Body of pancreas (tissue), 4 donors: ENCODE measurements around the gene RPL6. TPM values are rescaled to one million over a fixed set of nuclear protein-coding genes. Genes with fewer than 3 reads are reported as not detected.

Experiments
- ATAC-seq: fragments of 150-250 bp; one replicate; pipeline ENCODE4 v1.9.1; 2016
- DNase-seq, 4 donors: peaks; one replicate each; pipeline ENCODE4 v3.0.0-alpha.2; 2019
- H3K27ac ChIP-seq, 4 donors: fragments of 200-600 bp; sonication (generic); 1 replicate in 3 of 4; 2 replicates in 1 of 4; pipeline versions ENCODE4 v1.5.1 to v1.6.1; 2016 to 2019; ENCODE audit warnings: mild to moderate bottlenecking in 1 of 4, mixed read lengths in 1 of 4, moderate library complexity in 1 of 4
- H3K27me3 ChIP-seq, 2 donors: fragments of 200-600 bp; sonication (generic); one replicate each; pipeline ENCODE4 v1.6.0; 2016; ENCODE audit warnings: mild to moderate bottlenecking in 1 of 2
- H3K36me3 ChIP-seq, 2 donors: fragments of 200-600 bp; sonication (generic); replicated peaks in 1 of 2; 2 replicates each; pipeline ENCODE4 v1.5.1; 2016; ENCODE audit warnings: low read depth in 2 of 2; ENCODE audit not compliant: insufficient read depth in 1 of 2
- H3K4me1 ChIP-seq: fragments of 200-600 bp; sonication (generic); one replicate; pipeline ENCODE4 v1.6.0; 2016
- H3K4me3 ChIP-seq, 2 donors: fragments of 200-600 bp; sonication (generic); 1 replicate in 1 of 2; 2 replicates in 1 of 2; pipeline ENCODE4 v1.5.1; 2016 to 2019
- H3K9me3 ChIP-seq, 3 donors: fragments of 200-600 bp; sonication (generic); 1 replicate in 2 of 3; 2 replicates in 1 of 3; pipeline ENCODE4 v1.5.1; 2016
- POLR2A ChIP-seq, 3 donors: fragments of 450-650 bp; IDR thresholded peaks; one replicate each; pipeline ENCODE4 v1.6.1; 2016; ENCODE audit warnings: antibody characterized with exemption in 3 of 3, mild to moderate bottlenecking in 2 of 3
- WGBS, 2 donors: methylation state at CpG; one replicate each; pipeline ENCODE4 v1.1.5; 2017; 5-methylcytosine and 5-hydroxymethylcytosine counted together
- intact Hi-C: fragments of 100-400 bp; cut with DNase I; formaldehyde crosslinking; loops from one replicate; pipeline ENCODE4 v1.15.1; 2023
- total RNA-seq, 2 donors: library from RNA; depleted of rRNA; stranded (reverse); fragments of >200 nt; gene quantifications; one replicate each; pipeline ENCODE4 v1.1.0, GENCODE V29; 2016
- TF ChIP-seq, protein P1 (sequence below), 7 experiments: fragments of 450-650 bp in 4 of 7; fragments of 200-600 bp in 3 of 7; sonication (generic) in 3 of 7; IDR thresholded peaks; one replicate each; pipeline ENCODE4 v1.5.1; 2016 to 2019; ENCODE audit warnings: antibody characterized with exemption in 7 of 7

The RPL6 gene
- total RNA-seq, 2 donors from 2014 or later = 864 to 931 TPM

DNA sequence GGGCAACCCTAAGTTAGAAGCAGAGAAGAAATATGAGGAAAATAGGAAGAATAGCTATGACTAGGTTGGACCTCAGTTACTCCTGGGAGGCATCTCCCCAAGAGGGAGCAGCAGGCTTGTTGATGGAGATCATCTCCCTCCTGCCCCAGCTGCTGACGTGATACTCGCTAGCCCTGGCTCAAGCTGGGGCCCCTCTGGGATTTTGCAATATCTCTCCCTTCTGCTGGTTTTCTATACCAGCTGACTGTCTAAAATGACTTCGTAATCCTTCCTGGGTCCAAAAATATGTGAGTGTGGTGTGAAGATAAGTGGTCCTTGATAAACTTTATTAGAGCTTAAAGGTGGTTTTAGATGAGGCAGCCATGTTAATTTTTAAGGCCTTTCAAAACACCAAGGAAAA lies 22.7 kb downstream of the RPL6 start:
- ATAC-seq (no peak), DNase-seq (peak in 1 of 4 donors; percentile 16)
- no peaks in the 10 kb centered on the region for H3K9me3 ChIP-seq
- TF ChIP-seq, protein P1, sequence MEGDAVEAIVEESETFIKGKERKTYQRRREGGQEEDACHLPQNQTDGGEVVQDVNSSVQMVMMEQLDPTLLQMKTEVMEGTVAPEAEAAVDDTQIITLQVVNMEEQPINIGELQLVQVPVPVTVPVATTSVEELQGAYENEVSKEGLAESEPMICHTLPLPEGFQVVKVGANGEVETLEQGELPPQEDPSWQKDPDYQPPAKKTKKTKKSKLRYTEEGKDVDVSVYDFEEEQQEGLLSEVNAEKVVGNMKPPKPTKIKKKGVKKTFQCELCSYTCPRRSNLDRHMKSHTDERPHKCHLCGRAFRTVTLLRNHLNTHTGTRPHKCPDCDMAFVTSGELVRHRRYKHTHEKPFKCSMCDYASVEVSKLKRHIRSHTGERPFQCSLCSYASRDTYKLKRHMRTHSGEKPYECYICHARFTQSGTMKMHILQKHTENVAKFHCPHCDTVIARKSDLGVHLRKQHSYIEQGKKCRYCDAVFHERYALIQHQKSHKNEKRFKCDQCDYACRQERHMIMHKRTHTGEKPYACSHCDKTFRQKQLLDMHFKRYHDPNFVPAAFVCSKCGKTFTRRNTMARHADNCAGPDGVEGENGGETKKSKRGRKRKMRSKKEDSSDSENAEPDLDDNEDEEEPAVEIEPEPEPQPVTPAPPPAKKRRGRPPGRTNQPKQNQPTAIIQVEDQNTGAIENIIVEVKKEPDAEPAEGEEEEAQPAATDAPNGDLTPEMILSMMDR (IDR thresholded peaks at IDR 0.05) = no peak
- no peak for TF ChIP-seq POLR2A (IDR thresholded peaks at IDR 0.05)
- H3K36me3 ChIP-seq = no peaks in the 10 kb centered on the region
- intact Hi-C loops = loop anchor here (10.0 kb wide), 1 partner anchor 192 kb away; no protein-coding TSS in a partner anchor
- peaks cover 10% of the 10 kb centered on the region for H3K4me1 ChIP-seq
- no peak overlapping the region for H3K27ac ChIP-seq
- no peak overlapping the region for H3K4me3 ChIP-seq
- H3K27me3 ChIP-seq = no peaks in the 10 kb centered on the region
- 58 to 62% methylated on average over 3 of the region's 3 CpGs for WGBS, 2 donors

DNA sequence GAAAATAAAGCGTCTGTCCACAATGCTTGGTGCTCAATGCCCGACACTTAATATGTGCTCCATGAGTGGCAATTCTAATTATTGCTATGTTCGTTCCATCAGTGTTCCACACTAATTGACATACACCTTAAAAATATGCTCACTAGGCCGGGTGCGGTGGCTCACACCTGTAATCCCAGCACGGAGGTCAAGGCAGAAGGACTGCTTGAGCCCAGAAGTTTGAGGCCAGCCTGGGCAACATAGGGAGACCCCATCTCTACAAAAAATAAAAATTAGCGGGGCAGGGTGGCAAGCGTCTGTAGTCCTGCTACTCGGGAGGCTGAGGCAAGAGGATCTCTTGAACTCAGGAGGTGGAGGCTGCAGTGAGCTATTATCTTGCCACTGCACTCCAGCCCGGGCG lies 26.5 kb downstream of the RPL6 start:
- Histone ChIP-seq H3K4me3 (peak overlapping the region in 1 of 2 donors; percentile 88), H3K4me1 (peaks cover 24% of the 10 kb centered on the region), H3K27ac (peak overlapping the region; percentile 72 to 88 (median 83)), H3K27me3 (no peaks in the 10 kb centered on the region), H3K9me3 (no peaks in the 10 kb centered on the region), H3K36me3 (no peaks in the 10 kb centered on the region)
- WGBS, 2 donors = 87 to 90% methylated on average over 11 of the region's 11 CpGs
- no peak for TF ChIP-seq POLR2A (IDR thresholded peaks at IDR 0.05)
- TF ChIP-seq, protein P1 (IDR thresholded peaks at IDR 0.05) = no peak
- intact Hi-C loops = loop anchor here (10.0 kb wide), 1 partner anchor 188 kb away; no protein-coding TSS in a partner anchor
- DNase-seq (no peak), ATAC-seq (no peak)

DNA sequence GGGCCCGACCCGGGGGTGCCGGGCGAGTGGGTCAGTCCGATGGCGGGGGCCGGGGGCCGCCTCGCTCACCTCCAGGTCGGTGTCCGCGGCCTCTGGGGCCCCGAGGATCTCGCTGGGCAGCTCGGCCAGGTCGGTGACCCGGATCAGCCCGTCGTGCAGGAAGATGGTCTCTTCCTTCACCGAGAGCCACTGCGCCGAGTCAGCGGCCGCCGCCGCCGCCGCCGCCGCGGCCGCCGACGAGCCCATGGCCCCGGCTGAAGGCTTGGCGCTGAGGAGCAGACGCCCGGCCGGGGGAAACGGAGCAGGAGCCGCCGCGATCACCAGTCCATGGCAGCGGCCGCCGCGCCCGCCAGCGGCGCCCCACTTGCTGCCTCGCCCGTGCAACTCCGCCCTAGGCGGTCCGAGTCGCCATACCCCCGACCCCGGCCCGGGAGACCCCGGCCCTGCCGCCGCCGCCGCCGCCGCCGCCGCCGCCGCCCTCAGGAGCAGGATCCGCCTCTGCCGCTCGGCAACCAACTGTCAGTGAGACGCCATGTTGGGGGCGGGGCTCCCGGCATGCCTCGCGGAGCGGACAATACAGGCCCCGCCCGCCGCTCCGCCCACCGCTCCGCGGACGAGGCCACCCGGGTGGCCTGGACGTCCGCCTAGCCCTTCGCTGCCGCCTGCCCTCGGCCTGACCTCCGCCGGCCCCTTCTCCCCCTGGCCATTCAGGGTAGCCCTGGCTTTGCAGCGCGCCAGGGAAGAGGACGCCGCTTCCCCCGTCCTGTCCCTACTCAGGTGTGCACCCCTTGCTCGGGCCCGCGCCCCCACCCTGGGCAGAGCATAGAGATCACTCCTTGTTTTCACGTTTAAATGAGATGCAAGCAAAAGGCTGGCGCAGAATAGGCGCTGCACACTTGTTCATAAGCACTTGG lies 27.3 kb downstream of the RPL6 start, which contains the start of gene HECTD4:
Gene HECTD4 (minus strand): TSS at position 549 of the 914 bp plus-strand sequence. CDS start 303 bp downstream, at position 246.
- H3K27me3 ChIP-seq = no peaks in the 10 kb centered on the region
- DNase-seq (peak; percentile 95 to 99 (median 96)), ATAC-seq (peak; percentile 98)
- TF ChIP-seq POLR2A (IDR thresholded peaks at IDR 0.05) = peak; percentile 67 to 84 (median 84)
- TF ChIP-seq, protein P1 (IDR thresholded peaks at IDR 0.05) = no peak
- WGBS, 2 donors = 0% methylated on average over 4 to 58 of the region's 106 CpGs
- peak within 1 kb of the TSS; percentile 72 to 88 (median 83) for H3K27ac ChIP-seq
- no peaks in the 10 kb centered on the region for H3K36me3 ChIP-seq
- intact Hi-C loops = loop anchor here (10.0 kb wide), 1 partner anchor 187 kb away; no protein-coding TSS in a partner anchor
- H3K4me3 ChIP-seq = peak within 1 kb of the TSS; percentile 17 to 88
- H3K4me1 ChIP-seq = peaks cover 20% of the 10 kb centered on the region
- H3K9me3 ChIP-seq = no peaks in the 10 kb centered on the region

DNA sequence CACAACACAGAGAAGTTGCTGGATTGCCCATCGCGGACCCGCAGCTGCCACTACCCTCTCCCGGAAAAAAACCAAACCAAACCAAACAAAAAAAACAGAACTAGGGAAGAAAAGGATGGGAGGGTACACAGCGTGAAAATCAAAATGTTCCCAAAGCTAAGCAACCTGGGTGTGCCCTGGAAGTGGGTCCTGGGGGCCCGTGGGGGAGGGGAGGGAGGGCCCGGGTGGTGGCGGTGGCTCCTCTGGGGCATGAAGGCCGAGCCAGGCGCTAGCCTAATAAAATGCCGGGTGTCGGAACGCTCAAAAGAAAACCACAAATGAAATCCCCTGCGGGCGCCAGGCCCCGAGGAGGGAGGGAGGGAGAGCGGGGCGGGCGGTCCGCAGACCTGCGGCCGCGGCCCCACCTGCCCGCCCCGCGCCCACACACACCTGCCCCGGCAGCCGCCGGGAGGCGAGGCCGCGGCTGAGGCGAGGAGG lies 28.0 kb downstream of the RPL6 start:
- DNase-seq (peak; percentile 12 to 29 (median 18)), ATAC-seq (peak; percentile 51)
- peak overlapping the region; percentile 72 to 88 (median 83) for H3K27ac ChIP-seq
- H3K9me3 ChIP-seq = no peaks in the 10 kb centered on the region
- no peaks in the 10 kb centered on the region for H3K36me3 ChIP-seq
- intact Hi-C loops = loop anchor here (10.0 kb wide), 1 partner anchor 187 kb away; no protein-coding TSS in a partner anchor
- 1 to 2% methylated on average over 12 to 19 of the region's 33 CpGs for WGBS, 2 donors
- no peak for TF ChIP-seq POLR2A (IDR thresholded peaks at IDR 0.05)
- TF ChIP-seq, protein P1 (IDR thresholded peaks at IDR 0.05) = no peak
- peaks cover 20% of the 10 kb centered on the region for H3K4me1 ChIP-seq
- peak overlapping the region; percentile 17 to 88 for H3K4me3 ChIP-seq
- no peaks in the 10 kb centered on the region for H3K27me3 ChIP-seq
